NB4 (cell line): Measurements from ENCODE around the gene LRGUK.

ENCODE experiments used
- POLR2A ChIP-seq: IDR thresholded peaks from 2 replicates; pipeline ENCODE4 v1.6.1; 2011; ENCODE audit warnings: mild to moderate bottlenecking; ENCODE audit not compliant: insufficient read length; ENCODE audit errors: extremely low read depth
- TF ChIP-seq, protein P1 (sequence below): IDR thresholded peaks from one replicate; pipeline ENCODE4 v1.5.1; 2012; ENCODE audit warnings: low read depth, low read length
- TF ChIP-seq, protein P2 (sequence below): IDR thresholded peaks from 2 replicates; pipeline ENCODE4 v1.6.1; 2011; ENCODE audit warnings: low read depth, low read length

DNA sequence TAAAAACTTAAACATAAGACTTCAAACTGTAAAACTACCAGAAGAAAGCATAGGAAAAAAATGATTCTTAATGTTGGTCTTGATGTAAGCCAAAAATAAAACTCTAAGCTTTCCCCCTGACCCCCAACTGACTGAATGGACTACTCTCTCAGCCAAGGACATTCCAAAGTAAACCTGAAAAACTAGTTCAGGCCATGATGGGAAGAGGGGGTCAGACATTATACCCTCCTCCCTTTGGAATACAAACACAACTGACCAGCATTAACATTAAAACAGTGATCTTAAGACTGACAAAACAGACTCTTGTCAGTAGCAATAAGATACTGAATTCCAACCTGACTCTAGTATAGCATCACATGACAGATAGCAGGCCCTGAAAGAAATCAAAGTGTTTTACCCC lies 13.5 kb upstream of the LRGUK start:
- TF ChIP-seq, protein P1, sequence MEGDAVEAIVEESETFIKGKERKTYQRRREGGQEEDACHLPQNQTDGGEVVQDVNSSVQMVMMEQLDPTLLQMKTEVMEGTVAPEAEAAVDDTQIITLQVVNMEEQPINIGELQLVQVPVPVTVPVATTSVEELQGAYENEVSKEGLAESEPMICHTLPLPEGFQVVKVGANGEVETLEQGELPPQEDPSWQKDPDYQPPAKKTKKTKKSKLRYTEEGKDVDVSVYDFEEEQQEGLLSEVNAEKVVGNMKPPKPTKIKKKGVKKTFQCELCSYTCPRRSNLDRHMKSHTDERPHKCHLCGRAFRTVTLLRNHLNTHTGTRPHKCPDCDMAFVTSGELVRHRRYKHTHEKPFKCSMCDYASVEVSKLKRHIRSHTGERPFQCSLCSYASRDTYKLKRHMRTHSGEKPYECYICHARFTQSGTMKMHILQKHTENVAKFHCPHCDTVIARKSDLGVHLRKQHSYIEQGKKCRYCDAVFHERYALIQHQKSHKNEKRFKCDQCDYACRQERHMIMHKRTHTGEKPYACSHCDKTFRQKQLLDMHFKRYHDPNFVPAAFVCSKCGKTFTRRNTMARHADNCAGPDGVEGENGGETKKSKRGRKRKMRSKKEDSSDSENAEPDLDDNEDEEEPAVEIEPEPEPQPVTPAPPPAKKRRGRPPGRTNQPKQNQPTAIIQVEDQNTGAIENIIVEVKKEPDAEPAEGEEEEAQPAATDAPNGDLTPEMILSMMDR = no peak
- TF ChIP-seq, protein P2, sequence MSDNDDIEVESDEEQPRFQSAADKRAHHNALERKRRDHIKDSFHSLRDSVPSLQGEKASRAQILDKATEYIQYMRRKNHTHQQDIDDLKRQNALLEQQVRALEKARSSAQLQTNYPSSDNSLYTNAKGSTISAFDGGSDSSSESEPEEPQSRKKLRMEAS = no peak
- no peak for TF ChIP-seq POLR2A
